ENCODE results near the gene TNS4.

TNS4 gene

DNA sequence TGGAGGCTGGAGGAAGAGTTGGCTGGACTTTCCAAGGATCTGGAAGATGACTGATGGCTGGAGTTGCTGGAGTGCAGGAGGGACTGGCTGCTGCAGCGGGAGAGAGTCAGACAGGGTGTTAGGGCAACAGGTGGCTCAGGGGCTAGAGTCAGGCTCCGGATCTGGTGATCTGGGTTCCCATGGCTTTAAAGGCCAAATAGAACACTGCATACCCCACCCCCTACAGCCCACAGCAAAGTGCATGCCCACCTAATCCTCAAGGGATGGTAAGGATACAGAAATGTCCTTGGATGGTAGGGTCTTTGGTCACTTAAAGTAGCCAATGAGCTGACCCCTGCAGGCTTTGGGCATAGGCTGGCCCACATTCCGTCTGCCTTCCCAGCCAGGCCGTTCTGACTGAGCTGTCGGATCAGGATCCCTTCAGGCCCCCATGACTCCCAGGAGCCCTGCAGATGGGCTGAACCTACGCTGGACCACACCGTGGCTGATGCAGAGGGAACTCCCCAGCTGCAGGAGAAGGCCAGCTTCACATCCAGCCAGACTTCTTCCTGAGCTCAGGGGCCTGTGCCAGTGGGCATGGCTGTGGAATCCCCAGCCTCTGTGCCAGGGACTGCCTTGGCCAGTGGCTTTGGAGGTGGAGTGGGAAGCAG lies 13.9 kb downstream of the TNS4 start:
- FAIRE-seq = no peak

DNA sequence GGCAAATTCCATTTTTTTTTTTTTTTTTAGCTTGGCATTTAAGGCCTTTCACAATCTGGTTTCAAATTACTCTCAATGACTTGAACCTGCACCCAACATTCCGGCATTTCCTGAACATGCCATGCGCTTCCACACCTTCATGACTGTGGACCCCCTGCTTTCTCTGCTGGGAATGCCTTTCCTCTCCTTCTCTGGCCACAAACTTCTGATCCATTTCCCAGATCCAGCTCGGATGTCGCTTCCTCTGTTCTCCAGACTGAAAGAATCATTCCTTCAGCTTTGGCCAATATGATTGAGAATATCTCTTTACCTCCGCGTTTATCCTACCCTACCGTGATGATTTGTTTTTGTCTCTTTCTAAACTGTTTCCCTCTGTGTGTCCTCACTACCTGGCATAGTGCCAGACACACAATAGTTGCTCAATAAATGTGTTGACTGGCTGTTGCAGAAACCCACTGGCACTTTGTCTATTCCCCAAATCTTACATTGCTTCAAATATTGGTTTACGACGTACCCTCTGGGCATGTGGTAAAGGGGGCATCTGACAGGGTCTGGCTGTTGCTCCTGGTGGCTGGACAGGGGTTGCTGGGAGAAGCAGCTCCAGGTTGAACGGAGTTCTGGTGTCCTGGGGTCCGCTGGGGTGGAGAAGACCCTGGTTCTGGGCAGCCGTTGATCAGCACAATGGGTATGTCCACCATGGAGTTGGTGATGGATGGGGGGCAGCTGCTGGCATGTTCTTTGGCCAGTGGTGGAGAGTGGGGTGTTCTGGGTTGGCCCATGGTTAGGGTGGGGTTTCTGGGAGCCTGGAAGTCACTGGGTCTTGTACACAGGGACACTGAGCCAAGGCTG lies 14.7 kb downstream of the TNS4 start:
- no peak for FAIRE-seq

- no peak for FAIRE-seq
Measured at GRCh38 chr17:40485851-40486521, 15.4 kb downstream of the TNS4 start.

DNA sequence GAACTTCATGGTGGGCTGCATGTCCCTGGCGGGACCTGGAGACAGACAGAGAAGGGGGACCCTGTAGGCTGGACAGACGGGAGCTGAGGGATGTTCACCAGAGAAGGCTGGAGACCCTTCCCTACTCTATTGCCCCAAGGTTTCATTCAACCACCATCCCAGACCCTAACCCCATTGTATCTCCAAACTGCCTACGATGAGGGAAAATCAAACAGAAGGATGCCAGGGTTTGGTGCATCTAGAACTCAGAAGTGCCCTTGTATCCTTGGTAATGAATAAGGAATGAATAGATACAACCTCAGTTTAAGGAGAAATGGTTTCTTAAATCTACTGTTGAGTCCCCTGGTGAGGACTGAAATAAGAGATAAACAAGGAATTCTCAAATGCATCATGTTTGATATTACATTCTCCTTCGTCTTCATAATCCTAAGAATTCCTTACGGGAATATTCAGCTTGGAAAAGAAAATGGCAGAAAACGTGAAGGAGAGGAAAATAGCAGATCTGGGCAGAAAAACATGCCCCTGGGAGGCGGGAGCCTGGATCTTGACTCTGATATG lies 16.4 kb downstream of the TNS4 start:
- no peak for FAIRE-seq

GRCh38 chr17:40484285-40484972 lies 17.0 kb downstream of the TNS4 start:
- no peak for FAIRE-seq

- no peak for FAIRE-seq
Measured at GRCh38 chr17:40483679-40484078, 17.7 kb downstream of the TNS4 start.

GRCh38 chr17:40482722-40483121 lies 18.7 kb downstream of the TNS4 start:
- FAIRE-seq = no peak

DNA sequence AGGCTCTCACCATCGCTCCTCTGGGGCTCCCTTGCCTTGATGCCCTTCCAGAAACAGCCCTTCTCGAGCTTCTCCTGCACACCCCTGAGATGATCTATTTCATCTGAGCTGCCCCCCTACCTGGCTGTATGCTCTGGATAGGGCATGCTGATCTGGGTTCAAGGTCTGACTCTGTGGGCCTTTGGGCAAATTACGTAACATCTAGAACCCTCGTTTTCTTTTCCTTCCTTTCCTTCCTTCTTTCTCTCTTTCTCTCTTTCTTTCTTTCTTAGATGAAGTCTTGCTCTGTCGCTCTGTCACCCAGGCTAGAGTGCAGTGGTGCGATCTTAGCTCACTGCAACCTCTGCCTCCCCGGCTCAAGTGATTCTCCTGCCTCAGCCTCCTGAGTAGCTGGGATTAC lies 20.3 kb downstream of the TNS4 start:
- no peak for FAIRE-seq

GRCh38 chr17:40480501-40481003 lies 20.9 kb downstream of the TNS4 start:
- FAIRE-seq = no peak

DNA sequence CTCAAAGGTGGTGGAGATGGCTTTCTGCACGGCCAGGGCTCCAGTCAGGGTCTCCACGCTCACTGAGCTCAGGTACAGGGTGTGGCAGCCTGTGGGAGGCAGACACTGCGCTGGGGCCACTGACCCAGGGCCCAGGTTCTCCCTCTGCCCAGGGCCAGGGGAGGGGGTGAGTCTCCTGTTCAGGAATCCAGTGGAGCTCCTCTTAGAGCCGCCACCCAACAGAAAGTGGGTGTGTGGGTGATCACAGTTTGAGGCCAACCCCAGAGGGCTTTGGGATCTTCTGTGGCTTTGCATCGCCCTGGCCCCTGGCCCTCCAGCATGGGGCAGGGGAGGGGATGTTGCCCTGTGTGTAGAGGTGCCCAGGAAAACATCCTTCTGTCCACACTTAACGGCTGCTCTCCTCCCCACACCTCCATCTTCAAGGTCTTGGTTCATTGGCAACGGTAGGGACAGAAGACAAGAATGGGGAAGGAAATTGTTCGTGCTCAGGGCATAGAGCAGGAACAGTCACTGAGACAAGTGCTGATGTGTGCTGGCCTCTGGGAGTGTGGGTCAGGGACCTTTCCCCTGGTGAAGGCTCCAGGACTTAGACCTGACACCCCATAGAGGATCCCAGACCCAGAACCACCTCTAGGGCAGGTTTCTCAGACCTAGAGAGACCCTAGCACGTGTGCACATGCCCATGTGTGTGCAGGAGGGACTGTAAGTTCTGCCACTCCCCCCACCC lies 21.5 kb downstream of the TNS4 start:
- FAIRE-seq = no peak

GRCh38 chr17:40478486-40478885 lies 22.9 kb downstream of the TNS4 start:
- no peak for FAIRE-seq

DNA sequence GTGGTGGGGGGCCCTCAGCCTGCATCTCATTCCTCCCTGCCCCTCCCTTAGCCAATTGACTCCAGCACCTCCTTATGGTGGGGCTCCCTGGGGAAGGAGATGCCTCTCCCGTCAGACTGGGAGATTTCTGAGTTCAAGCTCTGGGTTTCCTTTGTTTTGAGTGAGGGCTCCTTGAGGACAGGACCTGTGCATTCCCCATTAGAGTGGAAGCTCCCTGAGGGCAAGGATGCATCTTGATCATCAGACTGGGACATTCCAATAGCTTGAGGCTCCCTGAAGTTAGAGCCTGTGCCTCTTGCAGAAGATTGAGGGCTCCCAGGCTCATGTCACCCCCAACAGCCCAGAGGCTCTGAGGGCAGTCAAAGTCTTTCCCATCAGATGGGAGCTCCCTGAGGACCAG lies 23.6 kb downstream of the TNS4 start:
- no peak for FAIRE-seq

DNA sequence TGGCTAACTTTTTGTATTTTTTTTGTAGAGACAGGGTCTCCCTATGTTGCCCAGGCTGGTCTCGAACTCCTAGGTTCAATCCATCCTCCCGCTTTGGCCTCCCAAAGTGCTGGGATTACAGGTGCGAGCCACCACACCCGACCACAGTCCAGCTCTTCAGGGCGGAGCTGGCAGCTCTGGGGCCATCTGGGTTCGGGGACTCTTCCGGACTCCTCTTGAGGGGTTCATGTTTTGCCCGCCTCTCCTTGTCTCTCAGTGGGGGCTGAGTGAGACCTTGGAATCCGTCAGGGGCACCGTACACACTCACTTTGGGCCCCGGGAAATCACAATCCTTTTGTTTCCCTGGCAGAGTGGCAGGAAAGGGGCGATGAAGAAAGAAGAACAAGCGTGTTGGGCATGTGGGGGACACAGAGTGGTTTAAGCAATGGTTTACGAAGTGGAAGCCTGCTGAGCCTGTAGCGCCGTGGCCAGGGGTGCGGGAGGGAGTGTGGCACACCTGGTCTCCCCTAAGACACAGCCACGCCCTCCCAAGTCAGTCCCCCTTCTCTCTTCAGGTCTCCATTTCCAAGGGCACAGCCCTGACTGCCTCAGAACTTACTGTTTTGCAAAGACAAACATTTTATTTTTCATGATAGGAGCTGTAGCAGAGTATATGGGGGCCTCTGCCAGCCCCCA lies 26.1 kb downstream of the TNS4 start:
- no peak for FAIRE-seq

DNA sequence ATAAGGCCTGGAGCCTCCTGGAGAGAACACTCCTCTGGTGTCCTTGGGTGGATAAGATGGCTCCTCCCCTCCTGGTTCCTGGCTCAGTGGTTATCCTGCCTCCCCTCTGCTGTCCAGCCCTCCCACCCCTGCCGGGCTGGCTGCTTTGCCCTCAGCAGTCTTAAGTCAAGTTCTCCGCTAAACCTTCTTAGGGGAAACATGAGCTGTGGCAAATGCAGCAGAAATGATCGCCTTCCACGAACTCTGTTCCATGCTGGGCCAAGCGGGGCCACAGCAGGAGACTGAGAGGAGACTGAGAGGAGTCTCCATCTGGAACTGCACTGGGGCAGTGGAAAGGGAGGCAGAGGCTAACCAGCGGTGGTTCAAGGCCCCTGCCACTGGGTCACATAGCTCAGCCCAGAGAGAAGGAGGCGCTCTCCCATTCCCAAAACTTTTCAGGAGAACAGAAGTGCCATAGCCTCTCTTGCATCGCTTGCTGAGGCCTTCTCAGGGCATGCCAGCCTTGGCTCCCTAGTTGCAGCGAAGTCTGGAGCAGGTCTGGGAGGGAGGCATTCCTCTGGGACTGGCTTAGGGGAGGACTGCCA lies 26.9 kb downstream of the TNS4 start:
- FAIRE-seq = no peak

- no peak for FAIRE-seq
Measured at GRCh38 chr17:40473573-40474365, 27.7 kb downstream of the TNS4 start.

DNA sequence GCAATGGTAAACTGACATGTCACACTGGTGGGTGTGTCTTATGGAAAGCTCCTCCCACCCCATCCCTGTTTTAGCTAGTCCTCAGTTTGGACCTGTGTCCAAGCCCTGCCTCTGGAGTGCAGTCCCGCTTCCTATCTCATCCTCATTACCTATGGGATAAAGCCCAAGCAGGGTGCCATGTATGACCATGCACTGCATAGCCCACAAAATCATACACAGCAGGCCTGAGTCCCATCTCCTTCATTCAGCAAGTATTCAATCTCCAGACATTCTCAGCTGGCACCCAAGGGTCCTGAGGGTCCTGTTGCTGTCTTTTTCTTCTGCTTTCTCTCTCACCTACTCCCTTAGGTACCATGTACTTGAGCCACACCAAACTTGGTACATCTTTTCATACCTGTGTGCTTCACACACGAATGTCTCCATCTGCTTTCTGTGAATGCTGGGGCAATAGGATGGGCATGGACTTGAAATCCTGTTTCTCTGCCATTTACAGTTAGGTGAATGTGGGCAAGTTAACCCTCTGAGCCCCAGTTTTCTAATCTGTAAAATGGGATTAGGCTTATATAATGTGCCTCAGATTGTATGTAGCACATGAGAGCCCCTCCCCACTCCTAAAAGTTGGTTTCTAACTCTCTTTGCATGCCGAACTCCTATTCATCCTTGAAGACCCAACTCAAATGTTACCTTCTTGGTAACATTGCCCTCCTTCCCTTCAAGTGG lies 28.5 kb downstream of the TNS4 start:
- FAIRE-seq = no peak

DNA sequence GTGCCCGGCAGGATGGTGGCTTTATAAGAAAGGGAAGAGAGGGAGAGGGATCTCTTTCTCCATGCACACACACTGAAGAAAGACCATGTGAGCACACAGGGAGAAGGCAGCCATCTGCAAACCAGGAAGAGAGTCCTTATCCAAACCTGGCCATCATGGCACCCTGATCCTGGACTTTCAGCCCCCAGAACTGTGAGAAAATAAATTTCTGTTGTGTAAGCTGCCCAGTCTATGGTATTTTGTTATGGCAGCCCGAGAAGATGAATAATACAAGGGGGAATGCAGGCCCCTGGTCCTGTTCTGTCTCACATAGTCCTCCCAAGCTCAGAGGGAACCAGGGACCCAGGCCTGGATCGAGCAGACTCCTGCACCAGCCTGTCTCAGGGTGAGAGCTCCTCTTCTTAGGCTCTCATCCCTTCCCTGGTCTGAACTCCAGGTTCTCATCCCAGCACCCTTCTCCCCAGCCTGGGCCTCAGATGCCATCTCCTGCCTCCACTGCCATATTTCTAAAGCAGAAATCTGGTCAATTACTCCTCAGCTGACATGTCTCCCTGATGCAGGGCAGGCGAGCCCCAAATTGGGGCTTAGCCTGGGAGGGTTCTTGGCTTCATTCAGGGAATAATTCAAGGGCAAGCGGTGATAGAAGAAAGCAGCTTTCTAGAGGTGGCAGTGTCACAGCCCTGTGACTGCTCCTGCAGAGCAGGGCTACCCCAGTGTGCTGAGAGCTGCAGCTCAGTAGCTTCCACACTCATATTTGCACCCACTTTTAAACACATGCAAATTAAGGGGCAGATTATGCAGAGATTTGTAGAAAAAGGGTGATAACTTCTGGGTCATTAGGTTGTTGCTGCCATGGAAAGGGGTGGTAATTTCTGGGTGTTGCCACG lies 29.3 kb downstream of the TNS4 start:
- no peak for FAIRE-seq

Data from TTC549 (cell line).